GM10266 (cell line): ENCODE measurements around the gene COPRS.

ENCODE experiments used
- DNase-seq: peaks from one replicate; pipeline ENCODE4 v3.0.0; 2012; ENCODE audit errors: extremely low spot score
- TF ChIP-seq, protein P1 (sequence below): IDR thresholded peaks from 2 replicates; pipeline ENCODE4 v1.5.1; 2012; ENCODE audit warnings: mild to moderate bottlenecking, low read depth; ENCODE audit not compliant: control insufficient read depth, insufficient read depth; ENCODE audit errors: missing control alignments

The COPRS gene

DNA sequence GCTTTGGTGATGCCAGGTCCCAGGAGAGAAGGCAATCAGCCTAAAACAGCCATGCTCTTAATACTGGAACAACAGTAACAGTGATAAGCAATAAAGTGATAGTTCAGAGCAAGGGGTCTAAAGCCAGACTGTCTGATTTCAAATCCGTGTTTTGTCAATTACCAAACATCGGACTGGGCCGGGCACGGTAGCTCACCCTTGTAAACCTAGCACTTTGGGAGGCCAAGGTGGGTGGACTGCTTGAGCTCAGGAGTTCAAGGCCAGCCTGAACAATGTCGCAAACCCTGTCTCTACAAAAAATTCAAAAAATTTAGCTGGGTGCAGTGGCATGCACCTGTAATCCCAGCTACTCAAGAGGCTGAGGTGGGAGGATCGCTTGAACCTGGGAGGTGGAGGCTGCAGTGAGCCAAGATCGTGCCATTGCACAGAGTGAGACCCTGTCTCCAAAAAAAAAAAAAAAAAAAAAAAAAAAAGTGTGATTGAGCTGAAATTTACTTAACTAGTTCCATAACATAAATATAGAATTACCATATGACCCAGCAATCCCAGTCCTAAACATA is 5.1 kb downstream of the COPRS start:
- TF ChIP-seq, protein P1, sequence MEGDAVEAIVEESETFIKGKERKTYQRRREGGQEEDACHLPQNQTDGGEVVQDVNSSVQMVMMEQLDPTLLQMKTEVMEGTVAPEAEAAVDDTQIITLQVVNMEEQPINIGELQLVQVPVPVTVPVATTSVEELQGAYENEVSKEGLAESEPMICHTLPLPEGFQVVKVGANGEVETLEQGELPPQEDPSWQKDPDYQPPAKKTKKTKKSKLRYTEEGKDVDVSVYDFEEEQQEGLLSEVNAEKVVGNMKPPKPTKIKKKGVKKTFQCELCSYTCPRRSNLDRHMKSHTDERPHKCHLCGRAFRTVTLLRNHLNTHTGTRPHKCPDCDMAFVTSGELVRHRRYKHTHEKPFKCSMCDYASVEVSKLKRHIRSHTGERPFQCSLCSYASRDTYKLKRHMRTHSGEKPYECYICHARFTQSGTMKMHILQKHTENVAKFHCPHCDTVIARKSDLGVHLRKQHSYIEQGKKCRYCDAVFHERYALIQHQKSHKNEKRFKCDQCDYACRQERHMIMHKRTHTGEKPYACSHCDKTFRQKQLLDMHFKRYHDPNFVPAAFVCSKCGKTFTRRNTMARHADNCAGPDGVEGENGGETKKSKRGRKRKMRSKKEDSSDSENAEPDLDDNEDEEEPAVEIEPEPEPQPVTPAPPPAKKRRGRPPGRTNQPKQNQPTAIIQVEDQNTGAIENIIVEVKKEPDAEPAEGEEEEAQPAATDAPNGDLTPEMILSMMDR, result no peak
- no peak for DNase-seq

DNA sequence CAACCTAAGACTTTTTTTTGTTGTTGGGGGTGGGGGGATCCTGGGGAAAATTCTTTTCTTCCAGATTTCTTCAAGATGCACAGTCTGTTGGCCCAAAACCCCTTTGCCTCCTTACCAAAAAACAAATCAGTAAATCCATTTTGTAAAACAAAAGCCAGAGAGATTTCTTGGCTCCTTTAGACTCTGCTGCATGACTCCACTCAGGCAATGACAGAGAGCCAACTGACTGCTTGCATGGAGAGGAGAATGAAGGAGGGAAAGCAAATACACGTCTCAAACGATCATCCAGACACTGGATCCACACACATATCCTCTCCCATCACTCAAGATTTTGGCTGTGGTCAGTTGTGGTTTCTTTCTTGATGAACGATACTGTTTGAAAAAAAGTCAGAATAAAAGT is 13.8 kb downstream of the COPRS start:
- TF ChIP-seq, protein P1, result no peak
- no peak for DNase-seq

DNA sequence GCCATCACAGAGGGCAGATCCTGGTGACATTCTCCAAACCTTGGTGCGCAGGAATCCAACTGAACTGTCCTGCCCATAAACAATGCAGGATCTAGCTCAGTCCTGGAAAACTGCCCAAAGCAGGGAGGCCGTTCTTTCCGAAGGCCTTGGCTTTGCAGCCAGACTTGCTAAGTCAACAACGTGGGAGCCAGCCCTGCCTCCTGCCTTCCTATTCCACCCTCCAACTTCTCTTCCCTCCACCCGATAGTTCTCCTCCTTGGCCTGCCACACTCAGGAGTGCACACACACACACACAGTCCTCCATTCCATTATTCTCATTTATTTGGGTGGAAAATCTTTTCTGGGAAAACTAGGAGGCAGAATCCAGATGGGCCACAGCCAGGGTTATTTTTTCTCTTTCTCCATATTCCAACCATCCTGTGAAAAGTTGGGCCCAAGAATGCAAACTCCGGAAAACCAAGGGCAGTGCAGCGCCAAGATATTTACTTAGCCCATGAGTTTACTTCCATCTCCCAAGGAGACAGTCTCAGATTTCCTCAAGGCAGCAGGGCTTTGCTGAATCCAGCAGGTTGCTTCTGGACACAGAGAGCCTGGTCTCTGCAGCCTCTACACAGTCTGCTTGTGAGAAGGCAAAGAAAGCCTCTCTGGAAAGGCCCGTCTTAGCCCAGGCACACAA is 15.8 kb downstream of the COPRS start:
- TF ChIP-seq, protein P1, result no peak
- no peak for DNase-seq

DNA sequence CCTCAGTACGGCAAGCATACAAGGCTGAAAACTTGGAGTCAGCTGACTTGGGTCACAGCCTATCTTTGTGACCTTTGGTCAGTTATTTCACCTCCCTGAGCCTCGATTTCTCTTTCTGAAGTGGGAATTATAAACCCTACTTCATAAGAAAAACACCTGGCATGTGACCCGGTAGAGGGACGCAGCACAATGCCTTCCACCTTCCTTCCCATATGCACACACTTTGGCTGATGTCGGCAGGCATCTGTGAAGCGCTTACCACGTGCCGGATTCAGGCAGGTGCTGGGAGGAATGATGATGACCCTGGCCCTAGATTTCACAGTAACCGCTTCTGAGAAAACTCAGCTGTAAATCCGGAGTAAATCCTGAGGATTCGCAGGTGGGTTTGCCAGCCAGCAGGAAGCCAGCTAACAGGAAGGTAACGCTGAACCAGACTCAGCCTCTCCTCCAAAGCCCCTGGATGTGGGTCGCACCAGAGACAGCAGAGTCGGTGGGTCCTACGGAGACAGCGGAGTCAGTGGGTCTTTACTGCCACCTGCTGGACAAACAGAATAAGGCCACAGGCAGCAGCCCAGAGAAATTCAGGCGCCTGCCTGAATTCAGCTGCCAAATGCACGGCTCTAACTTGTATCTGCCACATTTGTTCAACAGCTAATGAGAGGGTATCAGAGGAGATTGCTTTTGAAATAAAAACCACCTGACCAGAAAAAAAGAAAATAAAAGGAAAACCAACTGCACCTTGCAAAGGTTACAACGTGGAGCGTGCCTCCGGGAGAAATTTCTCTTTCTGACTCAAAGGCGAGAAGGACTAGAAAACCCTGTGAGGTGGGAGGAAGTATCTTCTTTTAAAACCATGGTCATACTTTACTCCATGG is 16.6 kb downstream of the COPRS start:
- DNase-seq, result peak; percentile 75
- TF ChIP-seq, protein P1, result peak; percentile 90

DNA sequence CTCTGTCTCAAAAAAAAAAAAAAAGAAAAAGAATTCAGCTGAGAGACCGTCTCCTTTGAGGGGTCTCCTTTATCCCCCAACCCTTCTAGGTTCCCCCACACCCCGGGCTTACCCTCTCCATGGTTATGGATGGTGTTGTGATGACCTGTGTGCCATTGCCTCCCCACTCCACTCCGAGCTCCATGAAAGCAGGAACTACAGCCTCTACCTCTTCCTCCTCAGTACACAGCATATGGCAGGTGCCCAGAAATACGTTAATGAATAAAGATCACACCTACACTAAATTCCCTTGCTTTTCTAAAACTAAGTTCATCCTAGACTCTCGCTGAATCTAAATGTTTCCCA is 17.2 kb downstream of the COPRS start:
- TF ChIP-seq, protein P1, result no peak
- DNase-seq, result no peak

DNA sequence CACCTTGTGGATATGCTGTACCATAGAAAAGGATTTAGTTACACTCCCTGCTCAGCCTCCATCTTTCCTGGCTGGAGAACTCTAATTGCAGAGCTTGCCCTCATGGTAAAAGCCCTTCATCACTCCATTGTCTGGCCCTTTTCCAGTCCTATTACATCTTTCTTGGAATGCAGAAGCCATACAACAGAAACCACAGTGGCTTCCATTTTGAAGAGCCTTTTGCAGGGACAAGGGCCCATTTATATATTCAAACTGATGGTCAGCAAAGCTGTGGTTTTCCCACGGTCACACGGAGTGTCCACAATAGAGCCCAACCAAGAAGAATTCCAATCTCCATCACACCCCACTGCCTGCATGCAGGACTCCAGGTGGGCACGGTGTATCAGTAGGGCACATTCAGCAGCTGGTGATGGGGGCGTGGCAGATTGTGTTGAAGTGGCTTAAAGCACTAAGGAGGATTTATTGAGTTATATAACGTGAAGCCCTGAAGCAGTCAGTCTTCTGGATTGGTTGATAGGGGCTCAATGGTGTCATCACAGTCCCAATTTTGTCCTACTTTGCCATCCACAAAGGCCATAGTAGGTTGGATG is 20.3 kb downstream of the COPRS start:
- TF ChIP-seq, protein P1, result no peak
- no peak for DNase-seq
